H1 (cell line): ENCODE data around the gene MEF2A. TPM values are rescaled to one million over a fixed set of nuclear protein-coding genes. Genes with fewer than 3 reads are reported as not detected.

Experiments
- FOSL1 ChIP-seq: IDR thresholded peaks from 2 replicates; pipeline ENCODE4 v1.6.1; 2011; ENCODE audit warnings: mild to moderate bottlenecking, low read depth, low read length, moderate library complexity; ENCODE audit not compliant: insufficient read depth
- TEAD4 ChIP-seq: IDR thresholded peaks from 2 replicates; pipeline ENCODE4 v1.6.1; 2012; ENCODE audit warnings: low read depth, low read length, inconsistent platforms, mixed read lengths
- polyA plus RNA-seq, 7 experiments: library from polyadenylated mRNA; depleted of rRNA in 3 of 7; stranded (reverse) in 5 of 7; unstranded in 2 of 7; fragments of >200 nt in 5 of 7; fragments of 200-250 nt in 2 of 7; gene quantifications; 1 replicate in 5 of 7; 2 replicates in 1 of 7; 4 replicates in 1 of 7; pipeline versions ENCODE4 v1.2.1 to v1.2.3, GENCODE V29; 2011 to 2013; ENCODE audit warnings: missing spikeins in 2 of 7, mixed read lengths in 2 of 7
- total RNA-seq: library from RNA; stranded (reverse); fragmentation: NEBNext Ultra II Directional; extraction: Animal tissue kit (Norgen Biotek cat#: 25700); gene quantifications from 2 replicates; pipeline ENCODE4 v1.2.1, GENCODE V29; 2021

The MEF2A gene
- total and polyA plus RNA-seq, 2 of the 8 experiments (the other 6 are each of a cell fraction or from before 2014, with no cell fraction given), result 15.6 to 22.5 TPM

DNA sequence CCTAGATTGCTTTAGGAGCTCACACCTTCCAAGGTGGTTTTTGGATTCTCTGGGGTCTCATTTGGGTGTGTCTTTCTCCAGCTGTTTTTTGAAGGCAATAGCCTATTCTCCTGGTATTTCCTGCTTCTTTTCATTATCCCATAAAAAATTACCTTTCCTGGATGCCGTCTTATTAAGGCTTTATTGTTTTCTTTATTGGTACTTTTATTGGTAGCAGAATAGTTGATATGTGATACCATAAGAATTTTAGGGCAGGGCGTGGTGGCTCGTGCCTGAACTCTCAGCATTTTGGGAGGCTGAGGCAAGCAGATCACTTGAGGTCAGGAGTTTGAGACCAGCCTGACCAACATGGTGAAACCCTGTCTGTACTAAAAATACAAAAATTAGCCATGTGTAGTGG, 18.3 kb upstream of the MEF2A start (continued):
- no peak for TF ChIP-seq TEAD4
- TF ChIP-seq FOSL1, result no peak
